Neural cell (in vitro differentiated cells): ENCODE results near the gene KIF5A.

Source experiments
- EP300 ChIP-seq: fragments of 450-650 bp; conservative IDR thresholded peaks from 2 replicates; pipeline ENCODE4 v1.6.1; 2014; ENCODE audit warnings: antibody characterized with exemption, mild to moderate bottlenecking, moderate library complexity; ENCODE audit not compliant: poor library complexity, severe bottlenecking
- EZH2 ChIP-seq: fragments of 200-600, 300-800 bp; shearing (Covaris generic), sonication (generic); IDR thresholded peaks from 2 replicates; pipeline ENCODE4 v1.6.1; 2014; ENCODE audit warnings: antibody characterized with exemption, low read length, borderline replicate concordance, mild to moderate bottlenecking; ENCODE audit not compliant: insufficient read depth, poor library complexity, severe bottlenecking
- MXI1 ChIP-seq: fragments of 450-650 bp; conservative IDR thresholded peaks from 2 replicates; pipeline ENCODE4 v1.6.1; 2014; ENCODE audit warnings: antibody characterized with exemption, mild to moderate bottlenecking; ENCODE audit not compliant: poor library complexity, severe bottlenecking
- POLR2AphosphoS5 ChIP-seq: IDR thresholded peaks from 2 replicates; pipeline ENCODE4 v1.6.1; 2012
- RAD21 ChIP-seq: fragments of 450-650 bp; conservative IDR thresholded peaks from 2 replicates; pipeline ENCODE4 v1.6.1; 2014; ENCODE audit warnings: antibody characterized with exemption, mild to moderate bottlenecking, moderate library complexity
- REST ChIP-seq: IDR thresholded peaks from 2 replicates; pipeline ENCODE4 v1.6.1; 2012; ENCODE audit warnings: borderline replicate concordance
- SMC3 ChIP-seq: fragments of 450-650 bp; conservative IDR thresholded peaks from 2 replicates; pipeline ENCODE4 v1.6.1; 2014; ENCODE audit warnings: antibody characterized with exemption, mild to moderate bottlenecking, moderate library complexity; ENCODE audit not compliant: poor library complexity
- TAF1 ChIP-seq: IDR thresholded peaks from 2 replicates; pipeline ENCODE4 v1.6.1; 2012; ENCODE audit warnings: low read depth
- TF ChIP-seq, protein P1 (sequence below): fragments of 450-650 bp; IDR thresholded peaks from 2 replicates; pipeline ENCODE4 v1.5.1; 2014; ENCODE audit warnings: antibody characterized with exemption, mild to moderate bottlenecking, moderate library complexity; ENCODE audit not compliant: poor library complexity, severe bottlenecking

GRCh38 chr12:57524814-57525614, 24.8 kb upstream of the KIF5A start:
- TF ChIP-seq, protein P1, sequence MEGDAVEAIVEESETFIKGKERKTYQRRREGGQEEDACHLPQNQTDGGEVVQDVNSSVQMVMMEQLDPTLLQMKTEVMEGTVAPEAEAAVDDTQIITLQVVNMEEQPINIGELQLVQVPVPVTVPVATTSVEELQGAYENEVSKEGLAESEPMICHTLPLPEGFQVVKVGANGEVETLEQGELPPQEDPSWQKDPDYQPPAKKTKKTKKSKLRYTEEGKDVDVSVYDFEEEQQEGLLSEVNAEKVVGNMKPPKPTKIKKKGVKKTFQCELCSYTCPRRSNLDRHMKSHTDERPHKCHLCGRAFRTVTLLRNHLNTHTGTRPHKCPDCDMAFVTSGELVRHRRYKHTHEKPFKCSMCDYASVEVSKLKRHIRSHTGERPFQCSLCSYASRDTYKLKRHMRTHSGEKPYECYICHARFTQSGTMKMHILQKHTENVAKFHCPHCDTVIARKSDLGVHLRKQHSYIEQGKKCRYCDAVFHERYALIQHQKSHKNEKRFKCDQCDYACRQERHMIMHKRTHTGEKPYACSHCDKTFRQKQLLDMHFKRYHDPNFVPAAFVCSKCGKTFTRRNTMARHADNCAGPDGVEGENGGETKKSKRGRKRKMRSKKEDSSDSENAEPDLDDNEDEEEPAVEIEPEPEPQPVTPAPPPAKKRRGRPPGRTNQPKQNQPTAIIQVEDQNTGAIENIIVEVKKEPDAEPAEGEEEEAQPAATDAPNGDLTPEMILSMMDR: no peak
- TF ChIP-seq EP300 (no peak), TAF1 (no peak), EZH2 (no peak), SMC3 (no peak), RAD21 (no peak), REST (no peak), MXI1 (peak; percentile 46), POLR2AphosphoS5 (no peak)
